ENCODE results near the gene PLEKHA7. TPM values are rescaled to one million over a fixed set of nuclear protein-coding genes. Genes with fewer than 3 reads are reported as not detected.

Gene PLEKHA7
- total and polyA plus RNA-seq, 8 donors, result 14.9 to 29.9 (median 20.0) TPM

GRCh38 chr11:16876837-16877236 lies 137.4 kb downstream of the PLEKHA7 start:
- Histone ChIP-seq H3K36me3 (no peaks in the 10 kb centered on the region), H3K4me3 (no peak overlapping the region), H3K4me1 (peaks cover 13 to 21% (median 17%) of the 10 kb centered on the region in 3 donors), H3K27ac (no peak overlapping the region), H3K27me3 (no peaks in the 10 kb centered on the region), H3K9me3 (no peaks in the 10 kb centered on the region)
- DNase-seq, result no peak
- ATAC-seq, result no peak
- 77 to 86% methylated on average over 3 of the region's 3 CpGs for whole genome bisulfite sequencing, 2 donors
- intact Hi-C loops (cut with DNase I), result loop anchor here in 1 of 3 donors (10.0 kb wide), 1 partner anchor 52 kb away; no protein-coding TSS in a partner anchor
- no peak for TF ChIP-seq CTCF (IDR thresholded peaks at IDR 0.05)
- no peak for FAIRE-seq

DNA sequence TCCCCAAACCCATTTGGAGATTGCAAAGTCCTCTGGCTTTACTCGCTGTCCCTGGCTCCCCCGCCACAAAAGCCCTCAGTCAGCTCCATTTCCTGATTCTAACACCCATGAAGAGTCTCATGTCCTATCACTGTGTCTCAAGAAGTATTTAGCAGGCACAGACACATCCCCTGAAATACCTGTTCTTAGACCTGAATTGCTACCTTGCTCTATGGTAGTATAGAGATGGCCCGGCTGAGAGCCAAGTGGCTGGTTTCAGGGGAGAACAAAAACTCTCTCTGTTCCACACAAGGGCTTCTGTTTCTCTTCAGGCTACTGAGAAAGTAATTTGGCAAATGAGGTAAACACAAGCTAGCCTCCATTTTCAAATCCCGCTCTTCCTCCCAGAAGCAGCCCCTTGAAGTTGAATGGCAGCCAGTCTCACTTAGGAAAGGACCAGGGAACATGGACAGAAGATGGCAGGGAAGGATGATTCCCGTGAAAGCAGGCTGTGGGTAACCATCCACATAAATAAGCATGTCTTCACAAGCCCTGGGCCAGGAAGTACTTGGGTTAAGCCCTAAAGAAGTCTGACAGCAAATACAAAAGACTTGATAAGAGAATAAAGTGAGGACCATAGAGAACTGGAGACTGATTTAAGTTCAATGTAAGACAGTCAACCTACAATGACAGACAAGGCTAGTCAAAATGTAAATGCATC lies 138.0 kb downstream of the PLEKHA7 start:
- intact Hi-C loops (cut with DNase I), result loop anchor here in 1 of 3 donors (10.0 kb wide), 1 partner anchor 51 kb away; no protein-coding TSS in a partner anchor

GRCh38 chr11:16874275-16874975 lies 139.8 kb downstream of the PLEKHA7 start:
- FAIRE-seq (no peak), ATAC-seq (no peak), DNase-seq (no peak)
- Histone ChIP-seq H3K36me3 (no peaks in the 10 kb centered on the region), H3K27ac (no peak overlapping the region), H3K27me3 (no peaks in the 10 kb centered on the region), H3K9me3 (no peaks in the 10 kb centered on the region), H3K4me3 (no peak overlapping the region), H3K4me1 (no peaks in the 10 kb centered on the region)
- WGBS, 2 donors, result 82 to 83% methylated on average over 4 of the region's 4 CpGs
- intact Hi-C loops (cut with DNase I), result loop anchor here in 1 of 3 donors (10.0 kb wide), 1 partner anchor 50 kb away; no protein-coding TSS in a partner anchor
- TF ChIP-seq CTCF (IDR thresholded peaks at IDR 0.05), result no peak

More for the DNA sequence above, 138.0 kb downstream of the PLEKHA7 start:
- no peak for DNase-seq
- H3K4me3 ChIP-seq, result no peak overlapping the region
- ATAC-seq, result no peak
- no peak for FAIRE-seq
- H3K9me3 ChIP-seq, result no peaks in the 10 kb centered on the region
- TF ChIP-seq CTCF (IDR thresholded peaks at IDR 0.05), result no peak
- no peak overlapping the region for H3K27ac ChIP-seq
- H3K36me3 ChIP-seq, result no peaks in the 10 kb centered on the region
- no peaks in the 10 kb centered on the region for H3K27me3 ChIP-seq
- peaks cover 13 to 16% (median 14%) of the 10 kb centered on the region in 3 donors for H3K4me1 ChIP-seq
- WGBS, 2 donors, result 92 to 94% methylated on average over 5 of the region's 5 CpGs

DNA sequence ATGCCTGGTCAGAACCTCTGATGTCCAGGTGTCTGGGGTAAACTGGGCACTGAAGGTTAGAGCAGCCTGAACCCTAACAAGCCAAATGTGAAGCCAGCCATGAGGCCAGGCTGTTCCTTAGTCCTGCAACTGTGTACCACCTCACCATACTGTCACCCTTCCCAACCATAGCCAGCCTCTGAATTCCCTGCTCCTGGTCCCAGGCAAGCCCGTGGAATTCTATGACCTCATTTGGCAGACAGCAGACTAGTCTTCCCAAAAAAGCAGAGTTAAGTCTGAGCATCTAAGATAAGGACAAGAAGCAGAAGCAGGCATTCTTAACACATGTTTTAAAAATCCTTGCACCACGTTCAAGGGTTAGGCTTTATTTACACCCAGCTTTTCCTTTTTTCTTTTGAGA lies 140.9 kb downstream of the PLEKHA7 start:
- Histone ChIP-seq H3K4me1 (no peaks in the 10 kb centered on the region), H3K4me3 (no peak overlapping the region), H3K27ac (no peak overlapping the region), H3K9me3 (no peaks in the 10 kb centered on the region), H3K36me3 (no peaks in the 10 kb centered on the region), H3K27me3 (no peaks in the 10 kb centered on the region)
- no peak for DNase-seq
- intact Hi-C loops (cut with DNase I), result loop anchor here in 1 of 3 donors (10.0 kb wide), 1 partner anchor 48 kb away; no protein-coding TSS in a partner anchor
- TF ChIP-seq CTCF (IDR thresholded peaks at IDR 0.05), result no peak
- FAIRE-seq, result no peak
- ATAC-seq, result no peak
- 61 to 63% methylated on average over 2 of the region's 2 CpGs for WGBS, 2 donors
